Measurements from ENCODE around the gene MAPK10. TPM values are rescaled to one million over a fixed set of nuclear protein-coding genes. Genes with fewer than 3 reads are reported as not detected.

MAPK10 gene
- total RNA-seq: 10 to 100 TPM; 16.1 to 17.4 TPM
- polyA plus RNA-seq (ENCODE audit: insufficient read length in 6 of 6): 10 to 100 TPM; 28.9 to 44.4 (median 32.7) TPM
- long read RNA-seq, donor 1, partial matches to known transcripts: 5 of 6 reads
- long read RNA-seq, donor 1, other reads (novel, unspliced or antisense): 0 of 6 reads
- long read RNA-seq, donor 2, partial matches to known transcripts: 101 of 102 reads
- long read RNA-seq, donor 2, other reads (novel, unspliced or antisense): 0 of 102 reads
- long read RNA-seq, donor 3, partial matches to known transcripts: 0 of 2 reads
- long read RNA-seq, donor 3, other reads (novel, unspliced or antisense): 0 of 2 reads
- long read RNA-seq, donor 4, full-length matches to known transcripts: 1 of 4 reads
- long read RNA-seq, donor 4, partial matches to known transcripts: 2 of 4 reads
- long read RNA-seq, donor 4, other reads (novel, unspliced or antisense): 1 of 4 reads
- long read RNA-seq, donor 5, full-length matches to known transcripts: 3 of 10 reads
- long read RNA-seq, donor 5, partial matches to known transcripts: 7 of 10 reads
- long read RNA-seq, donor 5, other reads (novel, unspliced or antisense): 0 of 10 reads
- long read RNA-seq, donor 6, partial matches to known transcripts: 96 of 96 reads
- long read RNA-seq, donor 6, other reads (novel, unspliced or antisense): 0 of 96 reads
- long read RNA-seq, donor 7, partial matches to known transcripts: 5 of 5 reads
- long read RNA-seq, donor 7, other reads (novel, unspliced or antisense): 0 of 5 reads
- long read RNA-seq, donor 8, partial matches to known transcripts: 0 of 1 reads
- long read RNA-seq, donor 8, other reads (novel, unspliced or antisense): 0 of 1 reads
- long read RNA-seq, donor 9: 0 reads
- long read RNA-seq, donor 10, partial matches to known transcripts: 1 of 1 reads
- long read RNA-seq, donor 10, other reads (novel, unspliced or antisense): 0 of 1 reads
- long read RNA-seq, donor 11, full-length matches to known transcripts: 14 of 14 reads
- long read RNA-seq, donor 11, partial matches to known transcripts: 0 of 14 reads
- long read RNA-seq, donor 11, other reads (novel, unspliced or antisense): 0 of 14 reads
- long read RNA-seq, donor 12, partial matches to known transcripts: 129 of 129 reads
- long read RNA-seq, donor 12, other reads (novel, unspliced or antisense): 0 of 129 reads

- Histone ChIP-seq H3K27ac (peak within 1 kb of the TSS in 1 of 2 donors; percentile 39), H3K4me3 (peak within 1 kb of the TSS in 1 of 2 donors; percentile 14), H3K9me3 (no peaks in the 10 kb centered on the region), H3K27me3 (no peaks in the 10 kb centered on the region), H3K4me1 (peaks cover 0 to 7% of the 10 kb centered on the region in 2 donors), H3K36me3 (no peaks in the 10 kb centered on the region)
- intact Hi-C loops (cut with DNase I): no loop called here
- no peak for TF ChIP-seq CTCF (IDR thresholded peaks at IDR 0.05)
- DNase-seq (peak in 3 of 4 donors; percentile 64 to 87 (median 73)), ATAC-seq (peak; percentile 96)
These were observed at the start of gene MAPK10 for GRCh38 chr4:86359944-86360478. TSS of gene MAPK10 (minus strand) at chr4:86360053.

- no peak overlapping the region for H3K4me3 ChIP-seq
- intact Hi-C loops (cut with DNase I): no loop called here
- H3K27ac ChIP-seq: no peak overlapping the region
- no peak for TF ChIP-seq CTCF (IDR thresholded peaks at IDR 0.05)
- no peak for DNase-seq
- H3K9me3 ChIP-seq: no peaks in the 10 kb centered on the region
- no peaks in the 10 kb centered on the region for H3K4me1 ChIP-seq
- no peaks in the 10 kb centered on the region for H3K27me3 ChIP-seq
- no peak for ATAC-seq
- no peaks in the 10 kb centered on the region for H3K36me3 ChIP-seq
These were observed 43.7 kb upstream of the MAPK10 start for GRCh38 chr4:86403575-86403974.

DNA sequence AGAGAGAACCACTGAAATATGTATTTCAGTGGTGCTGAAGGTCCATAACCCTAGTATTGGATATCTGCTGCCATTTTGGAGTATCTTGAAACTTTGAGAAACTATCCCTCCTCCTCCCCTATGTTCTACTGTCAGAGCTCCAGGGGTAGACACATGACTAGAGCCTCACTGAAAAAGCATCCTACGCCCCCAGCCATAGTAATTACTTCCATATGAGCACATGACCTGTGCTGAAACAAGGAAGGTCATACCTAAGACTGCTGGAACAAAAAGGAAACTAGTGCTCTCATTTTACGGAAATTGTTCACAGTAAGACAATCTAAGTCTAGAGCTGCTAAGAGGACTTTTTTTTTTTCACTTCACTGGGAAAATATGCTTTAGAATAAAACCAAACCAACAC, 42.0 kb upstream of the MAPK10 start:
- no peaks in the 10 kb centered on the region for H3K36me3 ChIP-seq
- no peak for DNase-seq
- H3K27ac ChIP-seq: no peak overlapping the region
- intact Hi-C loops (cut with DNase I): no loop called here
- no peaks in the 10 kb centered on the region for H3K9me3 ChIP-seq
- H3K27me3 ChIP-seq: no peaks in the 10 kb centered on the region
- no peak for ATAC-seq
- H3K4me1 ChIP-seq: no peaks in the 10 kb centered on the region
- no peak overlapping the region for H3K4me3 ChIP-seq
- no peak for TF ChIP-seq CTCF (IDR thresholded peaks at IDR 0.05)

GRCh38 chr4:86400216-86400615, 40.4 kb upstream of the MAPK10 start:
- Histone ChIP-seq H3K9me3 (no peaks in the 10 kb centered on the region), H3K4me1 (no peaks in the 10 kb centered on the region), H3K36me3 (no peaks in the 10 kb centered on the region), H3K27me3 (no peaks in the 10 kb centered on the region), H3K27ac (no peak overlapping the region), H3K4me3 (no peak overlapping the region)
- no peak for DNase-seq
- intact Hi-C loops (cut with DNase I): no loop called here
- no peak for TF ChIP-seq CTCF (IDR thresholded peaks at IDR 0.05)
- ATAC-seq: no peak

All from left lung (tissue), 14 donors.